GM18499 (cell line): ENCODE results near the gene HDHD2.
"Not testable (repeated sequence)": the region's sequence is repeated elsewhere in the genome, so short reads cannot be mapped to it uniquely, and the experiment has no call there.

Experiments used
- ATAC-seq: cut with Tn5 transposase; IDR thresholded peaks from one replicate; pipeline ENCODE4 v1.9.1; 2021; ENCODE audit warnings: moderate number of reproducible peaks; ENCODE audit not compliant: insufficient read depth, unreplicated experiment

Gene HDHD2, protein sequence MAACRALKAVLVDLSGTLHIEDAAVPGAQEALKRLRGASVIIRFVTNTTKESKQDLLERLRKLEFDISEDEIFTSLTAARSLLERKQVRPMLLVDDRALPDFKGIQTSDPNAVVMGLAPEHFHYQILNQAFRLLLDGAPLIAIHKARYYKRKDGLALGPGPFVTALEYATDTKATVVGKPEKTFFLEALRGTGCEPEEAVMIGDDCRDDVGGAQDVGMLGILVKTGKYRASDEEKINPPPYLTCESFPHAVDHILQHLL

DNA sequence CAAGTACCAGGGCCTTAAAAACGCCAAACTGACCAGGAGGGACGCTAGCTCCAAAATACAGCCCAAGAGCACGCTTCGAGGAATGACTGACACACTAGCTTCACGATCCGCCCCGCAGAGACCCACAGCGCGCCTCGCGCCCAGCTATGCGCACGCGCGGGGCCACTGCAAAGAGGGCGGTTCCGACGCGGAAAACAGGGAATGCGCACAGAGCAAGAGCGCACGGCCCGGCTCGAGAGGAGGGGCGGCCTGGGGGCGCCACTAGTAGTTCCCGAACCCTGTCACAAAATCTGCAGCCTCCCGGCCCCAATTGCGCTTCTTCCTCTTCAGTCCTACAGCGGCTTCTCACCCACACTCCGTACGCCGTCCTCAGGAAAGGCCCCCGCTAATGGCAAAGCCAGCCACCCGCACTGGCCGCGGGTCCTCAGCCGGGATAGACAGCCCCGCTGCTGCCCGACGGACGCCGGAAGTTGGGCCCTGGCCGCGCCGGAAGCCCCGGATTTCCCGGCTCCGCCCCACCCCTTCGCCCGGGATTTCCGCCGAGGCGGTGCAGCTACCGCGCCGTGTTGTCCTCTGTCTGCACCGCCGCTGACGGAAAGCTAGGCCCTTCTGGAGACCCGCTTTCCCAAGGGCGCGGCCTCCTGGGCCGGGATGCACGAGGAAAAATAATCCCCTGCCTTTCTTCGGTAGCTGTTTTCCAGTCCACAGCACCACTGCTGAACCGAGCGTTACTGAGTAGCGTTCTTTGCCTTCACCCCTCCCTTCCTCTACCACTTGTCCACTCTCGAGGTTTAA, at the start of gene HDHD2:
TSS of gene HDHD2 (minus strand) at position 472 of the 795 bp plus-strand sequence. CDS start 14,061 bp downstream, outside the sequence.
- ATAC-seq = no peak

DNA sequence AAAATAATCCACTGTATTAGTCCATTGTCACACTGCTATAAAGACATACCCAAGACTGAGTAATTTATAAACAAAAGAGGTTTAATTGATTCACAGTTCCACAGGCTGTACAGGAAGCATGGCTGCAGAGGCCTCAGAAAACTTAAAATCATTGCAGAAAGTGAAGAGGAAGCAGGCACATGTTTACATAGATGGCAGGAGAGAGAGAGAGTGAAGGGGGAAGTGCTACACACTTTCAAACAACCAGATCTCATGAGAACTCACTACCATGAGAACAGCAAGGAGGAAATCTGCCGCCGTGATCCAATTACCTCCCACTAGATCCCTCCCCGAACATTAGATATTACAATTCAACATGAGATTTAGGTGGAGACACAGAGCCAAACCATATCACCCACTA, 45.7 kb upstream of the HDHD2 start:
- not testable (repeated sequence) for ATAC-seq

DNA sequence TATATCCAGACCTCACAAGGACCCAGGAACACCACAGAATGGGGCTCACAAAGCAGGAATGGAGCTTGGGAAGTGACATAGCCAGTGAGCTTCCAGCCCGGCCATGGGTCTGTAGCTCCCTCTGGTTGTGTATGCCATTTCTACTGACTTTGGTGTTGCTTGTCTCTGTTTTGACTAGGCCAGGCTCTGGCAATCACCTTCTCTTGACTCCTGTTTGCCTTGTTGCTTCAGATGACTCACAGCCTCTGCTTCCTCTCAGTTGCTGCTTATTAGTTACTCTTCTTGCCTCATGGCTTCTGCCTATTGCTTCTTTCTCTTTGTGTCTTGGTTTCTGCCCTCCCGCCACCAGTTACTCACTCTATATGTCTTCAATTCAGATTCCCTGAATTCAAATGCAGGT, 41.7 kb upstream of the HDHD2 start:
- no peak for ATAC-seq

DNA sequence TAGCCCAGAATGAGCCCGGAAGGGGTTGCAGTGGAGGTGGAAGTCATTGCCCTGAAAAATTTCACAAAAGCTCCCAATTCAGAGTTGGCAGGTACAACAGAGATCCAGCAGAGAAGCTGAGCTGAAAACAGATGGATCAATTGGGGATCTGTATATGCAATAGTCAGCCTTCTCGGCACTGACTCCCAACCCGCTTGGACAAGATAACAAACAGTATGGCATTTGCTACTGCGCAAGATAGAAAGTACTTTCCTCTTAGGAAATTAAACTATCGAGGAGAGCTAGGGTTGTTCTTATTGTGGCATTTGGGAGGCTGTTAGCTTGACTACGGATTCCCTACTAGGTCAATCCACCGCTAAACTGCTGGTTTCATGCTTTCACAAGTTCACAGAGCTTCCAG, 37.4 kb upstream of the HDHD2 start:
- no peak for ATAC-seq

DNA sequence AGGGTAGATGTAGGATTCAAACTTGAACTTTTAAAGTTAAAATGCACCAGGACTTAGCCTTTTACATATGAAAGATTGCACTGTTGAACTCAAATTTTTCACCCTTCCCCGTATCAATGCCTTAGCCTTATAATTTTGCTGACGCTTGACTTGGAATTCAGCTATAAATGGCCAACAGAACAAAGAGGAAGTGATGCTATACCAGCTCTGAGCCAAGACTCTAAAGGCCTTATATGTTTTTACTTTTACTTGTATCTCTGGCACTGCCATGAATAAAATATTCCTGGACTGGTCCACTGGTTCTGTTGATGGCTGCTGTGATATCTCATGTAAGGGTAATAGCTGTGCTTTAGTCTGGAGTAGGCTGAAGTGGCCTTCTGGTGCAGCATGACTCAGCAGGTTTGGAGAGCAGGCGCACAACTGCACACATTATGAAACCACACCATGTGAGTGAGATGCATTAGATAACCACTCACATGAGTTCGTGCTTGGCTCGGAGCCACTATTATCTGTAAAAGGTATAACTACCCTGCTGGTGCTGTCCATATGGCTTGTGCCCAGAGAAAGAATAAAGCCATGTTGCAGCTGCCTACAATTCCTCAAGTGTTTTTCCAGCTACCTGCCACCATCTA, 34.2 kb upstream of the HDHD2 start:
- no peak for ATAC-seq

DNA sequence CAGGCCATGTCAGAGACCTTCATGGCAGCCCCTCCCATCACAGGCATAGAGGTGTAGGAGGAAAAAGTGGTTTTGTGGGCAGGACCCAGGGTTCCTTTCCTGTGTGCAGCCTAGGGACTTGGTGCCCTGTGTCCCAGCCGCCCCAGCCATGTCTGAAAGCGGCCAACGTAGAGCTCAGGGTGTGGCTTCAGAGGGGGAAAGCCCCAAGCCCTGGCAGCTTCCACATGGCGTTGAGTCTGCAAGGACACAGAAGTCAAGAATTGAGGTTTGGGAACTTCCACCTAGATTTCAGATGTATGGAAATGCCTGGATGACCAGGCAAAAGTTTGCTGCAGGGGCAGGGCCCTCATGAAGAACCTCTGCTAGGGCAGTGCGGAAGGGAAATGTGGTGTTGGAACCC, 31.9 kb upstream of the HDHD2 start:
- not testable (repeated sequence) for ATAC-seq

DNA sequence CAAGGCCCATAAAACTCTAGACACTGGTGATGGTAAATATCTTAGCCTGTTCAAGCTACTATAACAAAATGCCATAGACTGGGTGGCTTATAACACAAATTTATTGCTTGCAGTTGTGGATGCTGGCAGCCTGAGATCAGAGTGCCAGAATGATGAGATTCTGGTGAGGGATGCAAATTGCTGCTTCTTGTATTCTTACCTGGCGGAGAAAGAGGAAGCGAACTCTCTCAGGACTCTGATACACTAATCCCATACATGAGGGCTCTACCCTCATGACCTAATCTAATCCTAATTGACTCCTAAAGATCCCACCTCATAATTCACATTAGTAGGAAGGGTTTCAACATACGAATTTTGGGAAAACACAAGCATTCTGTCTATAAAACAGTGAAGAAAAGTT, 30.5 kb upstream of the HDHD2 start:
- no peak for ATAC-seq

DNA sequence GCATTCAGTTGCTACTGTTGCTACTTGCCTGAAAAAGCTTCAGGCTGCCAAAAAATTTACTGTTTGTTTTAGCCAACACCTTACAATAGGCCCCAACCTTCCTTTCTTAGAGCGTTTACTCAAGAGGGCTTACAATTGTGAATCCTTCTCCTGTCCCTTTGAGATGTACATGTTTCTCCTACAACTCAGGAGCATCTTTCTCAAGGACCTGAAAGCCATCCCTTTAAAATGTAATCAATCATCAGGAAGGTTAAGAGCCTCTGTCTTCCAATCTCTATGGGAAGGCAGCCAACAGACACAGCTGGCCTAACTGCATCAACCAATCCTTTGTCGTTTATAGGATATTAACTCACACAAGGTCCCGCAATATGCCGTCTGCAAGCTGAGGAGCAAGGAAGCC, 29.2 kb upstream of the HDHD2 start:
- no peak for ATAC-seq

DNA sequence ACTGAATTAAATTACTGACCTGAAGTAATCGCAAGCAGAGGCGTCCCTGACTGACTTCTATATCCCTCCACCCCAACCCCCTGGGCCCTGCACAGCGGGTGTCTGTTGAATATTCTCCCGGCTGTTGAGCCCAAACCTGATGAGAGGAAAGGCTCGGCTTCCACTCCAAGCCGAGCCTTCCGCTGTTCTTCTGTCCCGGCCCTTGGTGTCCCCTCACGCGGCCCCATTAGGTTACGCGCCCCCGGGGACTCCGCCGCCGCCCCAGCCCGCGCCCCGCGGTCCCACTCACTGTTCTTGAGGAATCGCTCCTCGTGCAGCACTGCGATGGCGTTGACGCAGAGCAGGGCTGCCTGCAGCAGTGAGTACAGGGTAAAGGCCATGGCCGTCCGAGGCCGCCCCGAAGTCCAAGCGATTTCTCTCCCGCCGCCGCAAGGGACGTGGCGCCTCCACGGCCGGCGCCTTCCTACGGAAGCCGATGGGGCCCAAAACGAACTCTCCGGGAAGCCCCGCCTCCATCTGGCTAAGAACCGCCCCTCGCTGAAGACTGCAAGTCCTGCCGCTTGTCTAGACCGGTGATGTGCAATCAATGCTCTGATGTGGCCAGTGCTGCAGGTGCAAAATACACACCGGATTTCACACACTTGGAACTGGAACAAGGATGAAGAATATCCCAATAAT, 25.7 kb upstream of the HDHD2 start, which contains the start of gene IER3IP1:
TSS of gene IER3IP1 (minus strand) at position 467 of the 678 bp plus-strand sequence. CDS start at position 380, 87 bp downstream.
- ATAC-seq = peak; percentile 63

DNA sequence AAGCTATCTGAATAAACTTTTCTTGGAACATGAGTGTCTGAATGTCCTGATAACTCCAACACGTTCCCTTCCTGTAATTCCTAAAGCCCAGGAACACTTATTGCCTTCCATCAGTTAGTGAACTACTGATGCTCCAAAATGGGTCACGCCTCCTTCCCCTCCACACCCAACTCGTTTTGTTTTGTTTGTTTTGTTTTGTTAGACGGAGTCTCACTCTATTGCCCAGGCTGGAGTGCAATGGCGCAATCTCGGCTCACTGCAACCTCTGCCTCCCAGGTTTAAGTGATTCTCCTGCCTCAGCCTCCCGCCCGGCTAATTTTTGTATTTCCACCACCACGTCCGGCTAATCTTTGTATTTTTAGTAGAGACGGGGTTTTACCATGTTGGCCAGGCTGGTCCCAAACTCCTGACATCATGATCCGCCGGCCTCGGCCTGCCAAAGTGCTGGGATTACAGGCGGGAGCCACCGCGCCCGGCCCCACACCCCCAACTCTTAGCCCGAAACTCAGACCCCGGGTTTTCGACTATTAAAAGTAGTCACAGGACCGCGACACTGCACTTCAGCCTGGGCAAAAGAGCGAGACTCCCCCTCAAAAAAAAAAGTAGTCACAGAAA, 25.1 kb upstream of the HDHD2 start:
- ATAC-seq = no peak

DNA sequence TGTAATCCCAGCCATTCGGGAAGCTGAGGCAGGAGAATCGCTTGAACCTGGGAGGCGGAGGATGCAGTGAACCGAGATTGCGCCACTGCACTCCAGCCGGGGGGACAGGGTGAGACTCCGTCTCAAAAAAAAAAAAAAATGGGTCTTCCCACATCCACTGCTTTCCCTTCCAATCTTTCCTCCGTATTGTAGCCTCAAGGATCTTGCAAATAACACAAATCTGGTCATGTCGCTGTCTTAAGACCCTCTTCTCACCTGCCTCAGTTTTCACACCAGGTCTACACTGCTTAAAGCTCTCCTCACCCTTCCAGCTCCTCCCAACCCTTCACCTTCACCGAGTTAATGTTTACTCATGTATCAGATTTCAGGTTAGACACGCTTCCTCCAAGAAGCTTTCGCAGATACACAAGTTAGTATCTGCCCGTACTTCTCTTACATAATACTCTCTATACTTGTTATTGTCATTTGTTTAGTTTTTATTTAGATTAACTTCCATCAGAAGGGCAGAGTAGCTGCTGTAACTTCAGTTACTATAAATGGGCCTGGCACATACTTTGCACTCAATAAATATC, 24.3 kb upstream of the HDHD2 start:
- ATAC-seq = no peak

DNA sequence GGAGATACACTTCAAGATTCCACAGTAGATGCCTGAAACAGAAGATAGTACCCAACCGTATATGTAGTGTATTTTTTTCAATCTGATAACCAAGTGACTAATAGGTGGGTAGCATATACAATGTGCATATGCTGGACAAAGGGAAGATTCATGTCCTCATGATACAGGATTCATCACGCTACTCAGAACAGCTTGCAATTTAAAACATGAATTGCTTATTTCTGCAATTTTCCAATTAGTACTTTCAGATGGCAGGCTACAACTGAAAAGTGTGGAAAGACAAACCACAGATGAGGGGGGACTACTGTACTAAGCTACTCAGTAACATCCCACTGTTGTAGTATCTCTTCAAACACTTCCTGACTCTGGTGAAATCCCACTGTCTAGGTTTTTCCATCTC, 22.2 kb upstream of the HDHD2 start:
- no peak for ATAC-seq

DNA sequence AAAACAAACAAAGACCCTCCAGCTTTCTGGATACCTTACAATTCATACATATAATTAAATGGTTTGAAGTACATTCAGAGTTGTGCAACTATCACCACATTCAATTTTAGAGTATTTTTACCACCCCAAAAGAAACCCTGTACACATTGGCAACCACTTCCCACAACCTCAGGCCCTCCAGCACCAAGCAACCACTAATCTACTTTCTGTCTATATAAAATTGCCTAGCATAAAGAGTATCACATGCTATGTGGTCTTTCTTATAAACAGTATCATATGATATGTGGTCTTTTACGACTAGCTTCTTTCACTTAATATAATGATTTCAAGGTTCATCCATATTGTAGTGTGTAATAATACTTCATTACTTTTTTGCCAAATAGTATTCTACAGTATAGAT, 18.6 kb upstream of the HDHD2 start:
- no peak for ATAC-seq

DNA sequence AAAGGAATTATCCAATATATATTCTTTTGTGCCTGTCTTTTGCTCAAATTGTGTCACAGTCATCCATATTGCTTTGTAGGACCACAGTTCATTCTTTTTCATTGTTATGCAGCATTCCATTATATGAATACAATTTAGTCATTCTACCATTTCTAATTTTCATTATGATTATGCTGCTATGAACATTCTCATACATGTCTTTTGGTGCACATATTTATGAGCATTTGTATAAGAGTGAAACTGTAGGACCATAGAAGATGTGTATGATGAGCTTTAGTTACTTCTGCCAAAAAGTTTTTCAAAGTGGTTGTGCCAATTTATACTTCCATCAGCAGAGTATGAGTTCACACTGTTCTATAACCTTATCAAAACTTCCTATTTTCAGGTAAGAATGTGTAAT, 18.2 kb upstream of the HDHD2 start:
- ATAC-seq = no peak

DNA sequence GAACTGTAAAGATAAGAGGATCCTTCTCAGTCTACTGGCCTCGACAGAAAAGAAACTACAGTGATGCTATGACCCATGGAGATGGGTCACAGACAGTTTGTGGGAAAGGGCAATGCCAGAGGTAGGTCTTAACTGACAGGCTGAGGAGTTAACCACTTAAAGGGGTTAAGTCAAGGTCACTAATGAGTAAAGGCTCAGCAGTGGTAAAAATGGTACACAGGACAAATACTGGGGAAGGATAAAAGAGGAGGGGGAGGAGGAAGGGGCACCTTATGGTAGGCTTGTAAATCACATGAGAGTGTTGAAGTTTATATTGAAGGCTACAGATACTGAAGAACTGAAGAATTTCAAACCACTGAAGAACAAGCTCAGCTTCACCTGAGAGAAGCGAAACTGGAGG, 16.0 kb upstream of the HDHD2 start:
- no peak for ATAC-seq

DNA sequence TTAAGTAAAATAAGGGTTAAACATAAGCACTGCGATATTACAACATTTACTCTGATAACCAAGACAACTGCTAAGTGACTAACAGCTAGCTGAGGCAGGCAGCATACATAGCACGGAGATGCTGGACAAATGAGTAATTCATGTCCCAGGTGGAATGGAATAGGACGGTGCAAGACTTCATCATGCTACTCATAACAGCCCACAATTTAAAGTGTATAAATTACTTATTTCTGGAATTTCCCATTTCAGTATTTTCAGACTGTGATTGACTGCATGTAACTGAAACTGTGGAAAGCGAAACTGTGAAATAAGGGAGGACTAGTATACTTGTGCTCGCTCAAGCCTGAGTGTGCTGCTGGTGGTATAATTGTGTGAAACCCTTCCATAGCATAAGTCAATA, 12.9 kb upstream of the HDHD2 start:
- ATAC-seq = peak; percentile 50

DNA sequence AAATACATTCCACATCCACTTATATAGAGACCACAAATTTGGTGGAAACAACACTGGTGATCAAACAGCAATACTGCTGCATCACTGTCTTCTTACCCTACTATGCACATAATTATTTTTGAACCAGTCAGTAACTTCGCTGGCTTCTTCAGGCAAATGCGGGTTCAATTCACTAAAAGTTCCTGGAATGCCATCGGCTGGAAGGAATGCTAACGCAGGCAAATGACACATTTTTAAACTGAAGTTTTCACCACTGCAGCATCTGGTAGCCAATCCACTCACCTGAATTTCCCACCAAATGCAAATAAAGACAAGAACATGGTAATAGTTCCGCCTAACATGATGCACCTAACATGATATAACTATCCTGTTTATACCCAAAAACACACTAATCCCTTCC, 10.0 kb upstream of the HDHD2 start:
- no peak for ATAC-seq

DNA sequence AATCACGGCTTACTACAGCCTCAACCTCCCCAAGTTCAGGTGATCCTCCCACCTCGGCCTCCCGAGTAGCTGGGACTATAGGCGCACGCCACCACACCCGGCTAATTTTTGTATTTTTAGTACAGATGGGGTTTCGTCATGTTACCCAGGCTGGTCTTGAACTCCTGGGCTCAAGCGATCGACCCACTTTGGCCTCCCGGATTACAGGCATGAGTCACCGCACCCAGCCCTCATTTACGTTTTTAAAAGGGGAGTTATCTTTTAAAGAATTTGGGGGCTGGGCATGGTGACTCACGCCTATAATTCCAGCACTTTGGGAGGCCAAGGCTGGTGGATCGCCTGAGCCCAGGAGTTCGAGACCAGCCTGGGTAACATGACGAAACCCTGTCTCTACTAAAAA, 8.1 kb upstream of the HDHD2 start:
- not testable (repeated sequence) for ATAC-seq

DNA sequence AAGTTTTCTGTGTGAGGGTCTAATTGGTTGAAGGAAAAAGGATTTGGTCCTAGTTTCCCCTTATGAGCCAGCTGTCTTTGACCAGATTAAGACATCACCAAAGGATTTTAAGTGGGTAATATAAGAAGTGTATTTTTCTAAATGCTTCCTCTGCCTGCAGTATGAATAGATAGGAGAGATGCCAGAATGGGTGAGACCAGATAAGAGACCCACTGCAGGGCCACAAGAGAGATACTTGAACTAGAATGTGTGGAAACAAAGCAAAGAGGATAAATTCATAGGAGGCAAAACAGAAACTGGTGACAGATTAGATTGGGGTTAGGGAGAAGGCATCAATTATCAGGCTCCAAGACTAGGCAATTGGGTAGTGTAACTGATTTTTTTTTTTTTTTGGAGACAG, 1.1 kb upstream of the HDHD2 start:
- ATAC-seq = no peak

DNA sequence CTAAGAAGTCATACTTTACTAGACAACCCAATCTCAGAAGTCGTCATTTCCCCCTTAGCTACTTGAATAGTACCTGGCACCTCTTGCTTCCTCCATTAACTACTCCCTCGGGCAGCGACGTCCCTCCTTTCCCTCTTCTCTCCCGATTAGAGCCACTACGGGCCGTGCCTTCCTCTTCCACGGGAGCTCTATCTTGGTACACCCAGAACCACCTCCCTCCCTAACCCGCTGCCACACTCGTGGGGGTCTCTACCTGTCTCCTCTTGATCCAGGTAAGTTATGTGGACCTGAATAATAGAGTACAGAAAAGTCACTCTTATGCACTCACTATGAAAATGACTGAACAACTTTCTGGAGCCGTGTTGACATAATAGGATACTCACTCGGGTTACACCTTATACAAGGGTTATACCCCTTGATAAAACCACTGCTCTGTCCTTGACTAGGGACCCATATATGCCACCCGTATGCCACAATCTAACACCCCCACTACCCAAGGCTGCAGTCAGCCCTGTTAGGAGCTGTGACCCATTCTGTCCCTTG, 595 bp upstream of the HDHD2 start:
- no peak for ATAC-seq
